AG04449 (cell line): ENCODE results near the gene IGSF21.

Experiments
- CTCF ChIA-PET: fragments of 350-600 bp; formaldehyde crosslinking; extraction: SDS; loops from one replicate; lab custom pipeline; 2021; ENCODE audit warnings: antibody characterized with exemption; lab: Yijun Ruan, JAX
- POLR2A ChIA-PET: fragments of 400-600, 350-600 bp; formaldehyde crosslinking; extraction: SDS; loops from one replicate; lab custom pipeline; 2020; ENCODE audit warnings: antibody characterized with exemption, inconsistent platforms; lab: Yijun Ruan, JAX
- DNase-seq: peaks from one replicate; pipeline ENCODE4 v3.0.0-alpha.2; 2010; ENCODE audit warnings: low read depth, low spot score
- H3K4me3 ChIP-seq: 2 replicates; pipeline ENCODE4 v1.5.1; 2011; ENCODE audit warnings: low read depth, mild to moderate bottlenecking, control low read depth, low read length
- TF ChIP-seq, protein P1 (sequence below): IDR thresholded peaks from one replicate; pipeline ENCODE4 v1.5.1; 2011; ENCODE audit warnings: mild to moderate bottlenecking, moderate library complexity, low read length, control low read depth, inconsistent platforms; ENCODE audit not compliant: insufficient read depth; ENCODE audit errors: missing control alignments

The IGSF21 gene

GRCh38 chr1:18411321-18411720 lies 303.7 kb downstream of the IGSF21 start:
- POLR2A ChIA-PET: no interaction called here
- no peak overlapping the region for H3K4me3 ChIP-seq
- TF ChIP-seq, protein P1, sequence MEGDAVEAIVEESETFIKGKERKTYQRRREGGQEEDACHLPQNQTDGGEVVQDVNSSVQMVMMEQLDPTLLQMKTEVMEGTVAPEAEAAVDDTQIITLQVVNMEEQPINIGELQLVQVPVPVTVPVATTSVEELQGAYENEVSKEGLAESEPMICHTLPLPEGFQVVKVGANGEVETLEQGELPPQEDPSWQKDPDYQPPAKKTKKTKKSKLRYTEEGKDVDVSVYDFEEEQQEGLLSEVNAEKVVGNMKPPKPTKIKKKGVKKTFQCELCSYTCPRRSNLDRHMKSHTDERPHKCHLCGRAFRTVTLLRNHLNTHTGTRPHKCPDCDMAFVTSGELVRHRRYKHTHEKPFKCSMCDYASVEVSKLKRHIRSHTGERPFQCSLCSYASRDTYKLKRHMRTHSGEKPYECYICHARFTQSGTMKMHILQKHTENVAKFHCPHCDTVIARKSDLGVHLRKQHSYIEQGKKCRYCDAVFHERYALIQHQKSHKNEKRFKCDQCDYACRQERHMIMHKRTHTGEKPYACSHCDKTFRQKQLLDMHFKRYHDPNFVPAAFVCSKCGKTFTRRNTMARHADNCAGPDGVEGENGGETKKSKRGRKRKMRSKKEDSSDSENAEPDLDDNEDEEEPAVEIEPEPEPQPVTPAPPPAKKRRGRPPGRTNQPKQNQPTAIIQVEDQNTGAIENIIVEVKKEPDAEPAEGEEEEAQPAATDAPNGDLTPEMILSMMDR: no peak
- no peak for DNase-seq
- CTCF ChIA-PET: no interaction called here

DNA sequence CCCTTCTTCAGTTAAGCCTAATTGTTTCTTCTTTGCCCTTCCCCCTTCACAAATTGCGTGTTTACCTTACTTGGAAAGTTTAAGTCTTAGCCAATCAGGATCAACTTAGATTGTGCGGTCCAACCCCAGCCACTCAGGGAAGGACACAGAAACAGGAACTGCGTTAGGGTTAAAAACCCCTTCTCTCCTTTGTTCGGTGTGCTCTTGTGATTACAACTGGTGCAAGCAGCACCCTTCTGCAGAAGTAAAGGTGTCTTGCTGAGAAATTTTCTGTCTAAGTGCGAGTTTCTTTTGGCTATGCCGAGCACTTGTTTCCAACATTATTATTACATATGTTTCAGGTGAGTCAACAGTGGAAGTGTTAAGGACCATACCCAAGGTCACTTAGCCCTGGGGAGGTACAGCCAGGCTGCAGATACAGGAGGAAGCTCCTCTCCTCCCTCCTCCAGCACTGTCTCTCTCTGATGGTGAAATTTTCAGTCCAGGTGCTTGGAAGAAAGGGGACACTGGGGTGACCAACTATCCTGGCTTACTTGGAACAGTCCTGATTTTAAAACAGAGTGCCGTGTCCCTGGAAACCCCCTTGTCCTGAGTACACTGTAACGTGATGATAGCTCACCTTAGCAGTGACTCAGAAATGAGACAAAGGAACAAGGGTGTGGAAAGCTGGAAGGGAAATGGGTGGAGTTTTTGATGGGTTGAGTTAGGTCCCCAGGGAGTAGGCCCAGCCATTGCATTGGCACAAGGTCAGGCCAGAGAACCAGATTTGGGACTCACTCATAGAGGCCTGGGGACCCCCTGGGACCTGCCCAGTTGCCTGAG lies 304.4 kb downstream of the IGSF21 start:
- ChIA-PET POLR2A (no interaction called here), CTCF (no interaction called here)
- no peak for DNase-seq
- H3K4me3 ChIP-seq: no peak overlapping the region
- TF ChIP-seq, protein P1: no peak

DNA sequence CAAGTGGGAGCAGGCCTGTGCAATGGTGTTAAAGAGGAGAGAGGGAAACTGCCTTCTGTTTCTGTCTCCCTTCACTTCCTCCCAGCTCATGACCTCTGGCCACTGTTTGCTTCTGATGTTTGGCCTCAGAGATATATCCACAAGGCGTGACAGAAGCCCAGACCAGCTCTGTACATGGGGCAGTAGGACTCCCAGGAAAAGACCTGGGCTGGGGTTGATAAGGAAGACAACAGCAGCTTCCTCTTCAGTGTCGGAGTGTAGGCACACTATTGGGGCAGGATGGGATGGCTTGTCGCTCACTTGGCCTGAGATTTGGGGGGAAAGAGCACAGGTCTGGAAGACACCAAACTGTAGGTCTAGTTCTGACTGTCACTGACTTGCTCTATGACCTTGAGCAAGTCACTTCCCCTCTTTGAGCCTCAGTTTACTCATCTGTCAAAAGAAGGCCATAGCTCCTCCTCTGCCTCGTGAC lies 305.3 kb downstream of the IGSF21 start:
- no peak for DNase-seq
- CTCF ChIA-PET: no interaction called here
- no peak overlapping the region for H3K4me3 ChIP-seq
- POLR2A ChIA-PET: no interaction called here
- TF ChIP-seq, protein P1: no peak

DNA sequence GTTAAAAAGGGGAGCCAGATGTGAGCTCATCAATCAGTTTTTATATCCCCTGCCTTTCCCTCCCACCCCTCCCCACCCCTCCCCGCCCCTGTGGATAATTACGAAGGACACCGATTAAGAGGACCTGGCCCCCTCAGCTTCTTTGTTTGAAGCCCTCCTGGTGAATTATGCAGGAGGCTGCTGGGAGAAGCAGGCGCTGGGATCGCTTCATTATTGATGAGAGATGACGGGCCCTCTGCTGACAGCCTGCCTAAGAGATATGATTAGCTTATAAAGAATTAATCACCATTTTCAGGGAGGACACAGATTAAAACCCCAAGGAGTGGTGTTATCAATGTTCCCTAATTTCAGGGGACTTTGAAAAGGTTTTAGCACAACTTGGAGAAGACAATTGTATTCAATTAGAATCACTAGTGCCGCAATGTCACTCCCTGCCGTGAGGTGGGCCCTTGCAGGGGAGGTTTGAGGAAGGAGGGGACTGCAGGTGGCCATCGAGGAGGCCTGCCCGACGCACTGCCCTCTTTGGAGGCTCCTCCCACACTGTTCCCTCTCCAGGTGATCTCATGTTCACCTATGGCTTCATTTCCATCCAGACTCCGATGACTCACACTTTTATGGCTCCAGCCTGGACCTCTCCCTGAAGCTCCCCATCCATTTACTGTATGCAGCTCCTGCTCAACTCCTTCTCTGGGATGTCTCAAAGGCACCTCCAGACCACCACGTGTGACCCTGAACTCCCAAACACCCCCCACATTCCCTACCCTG lies 306.1 kb downstream of the IGSF21 start:
- CTCF ChIA-PET: no interaction called here
- no peak for DNase-seq

GRCh38 chr1:18414321-18414720 lies 306.7 kb downstream of the IGSF21 start:
- TF ChIP-seq, protein P1: no peak
- H3K4me3 ChIP-seq: no peak overlapping the region
- DNase-seq: no peak
- ChIA-PET CTCF (no interaction called here), POLR2A (no interaction called here)

More for the DNA sequence above, 306.1 kb downstream of the IGSF21 start:
- no peak overlapping the region for H3K4me3 ChIP-seq
- TF ChIP-seq, protein P1: no peak
- POLR2A ChIA-PET: no interaction called here

DNA sequence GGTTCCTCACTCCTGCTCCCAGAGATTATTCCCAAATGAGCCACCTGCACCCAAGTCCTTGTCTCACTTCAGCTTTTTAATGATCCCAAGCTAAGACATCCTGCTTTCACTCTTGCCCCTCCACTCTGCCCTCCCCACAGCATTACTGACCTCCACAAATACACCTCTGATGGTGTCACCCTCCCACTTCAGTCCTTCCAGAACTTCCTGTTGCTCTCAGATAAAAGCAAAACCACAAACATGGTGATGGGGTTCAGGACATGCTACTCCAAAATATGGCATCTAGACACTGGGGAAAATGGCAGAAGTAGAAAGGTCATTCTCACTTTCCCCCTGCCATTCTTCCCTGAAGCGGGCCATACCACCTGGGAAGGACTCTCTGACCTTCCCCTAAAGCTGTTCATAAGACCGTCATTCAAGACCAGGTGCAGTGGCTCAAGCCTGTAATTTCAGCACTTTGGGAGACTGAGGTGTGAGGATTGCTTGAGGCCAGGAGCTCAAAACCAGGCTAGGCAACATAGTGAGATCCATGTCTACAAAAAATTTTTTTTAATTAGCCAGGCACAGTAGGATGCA lies 307.4 kb downstream of the IGSF21 start:
- POLR2A ChIA-PET: no interaction called here
- CTCF ChIA-PET: no interaction called here
- no peak overlapping the region for H3K4me3 ChIP-seq
- no peak for DNase-seq
- TF ChIP-seq, protein P1: no peak
